Measurements from ENCODE around the gene GPD1L.
"Not testable (repeated sequence)": the region's sequence is repeated elsewhere in the genome, so short reads cannot be mapped to it uniquely, and the experiment has no call there.

GPD1L gene

DNA sequence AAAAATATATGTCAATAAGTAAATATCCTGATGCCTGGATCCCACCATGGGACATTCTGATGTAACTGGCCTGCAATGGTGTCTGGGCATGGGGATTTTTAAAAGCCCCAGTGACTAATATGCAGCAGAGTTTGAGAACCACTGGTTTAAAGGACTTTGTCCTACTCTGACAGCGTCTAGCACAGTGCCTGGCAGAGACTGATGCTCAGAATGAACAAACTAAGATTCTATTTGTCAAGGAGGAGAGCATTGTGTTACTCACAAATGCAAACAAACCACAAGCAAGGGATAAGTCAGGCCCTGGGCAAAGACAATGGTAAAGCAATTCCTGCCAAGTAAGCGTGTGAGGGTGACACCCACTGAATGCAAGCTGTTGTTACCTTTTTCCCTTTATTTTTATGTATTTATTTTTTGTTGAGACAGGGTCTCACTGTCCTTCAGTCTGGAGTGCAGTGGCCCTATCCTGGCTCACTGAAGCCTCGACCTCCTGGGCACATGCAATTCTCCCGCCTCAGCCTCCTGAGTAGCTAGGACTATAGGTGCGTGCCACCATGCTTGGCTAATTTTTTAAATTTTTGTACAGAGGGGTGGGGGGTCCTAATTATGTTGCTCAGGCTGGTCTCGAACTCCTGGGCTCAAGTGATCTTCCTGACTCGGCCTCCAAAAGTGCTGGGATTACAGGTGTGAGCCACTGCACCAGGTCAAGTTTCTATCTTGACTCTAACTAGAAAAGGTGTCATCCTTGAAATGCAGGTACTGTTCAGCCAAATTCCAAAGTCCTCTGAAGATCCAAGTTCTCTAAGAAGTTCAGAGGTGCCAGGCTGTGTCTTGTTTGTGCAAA, 909 bp upstream of the GPD1L start:
- DNase-seq (ENCODE audit: low read depth, low spot score), result no peak
- H3K4me3 ChIP-seq (ENCODE audit: low read length), result no peak overlapping the region

DNA sequence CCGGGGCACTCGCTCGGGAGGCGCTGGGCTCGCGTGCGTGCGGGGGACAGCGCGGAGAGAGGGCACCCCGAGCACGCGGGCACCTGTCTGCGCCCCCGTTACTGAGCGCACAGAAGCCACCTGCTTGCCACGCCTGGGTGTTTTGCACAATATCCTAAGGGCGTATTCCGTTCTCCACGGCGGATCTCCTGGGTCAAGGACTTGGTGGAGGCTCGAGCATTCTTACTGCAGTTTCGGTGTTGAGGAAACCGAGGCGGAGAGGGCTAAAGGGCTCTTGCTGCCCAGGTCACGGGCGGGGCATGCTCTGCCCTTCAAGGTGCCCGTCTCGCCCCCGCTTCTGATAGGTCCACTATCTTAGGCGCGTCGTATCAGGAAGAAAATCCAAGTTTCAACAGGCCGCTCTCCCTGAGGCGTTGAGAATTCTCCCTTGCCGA, 526 bp downstream of the GPD1L start:
- H3K9me3 ChIP-seq (ENCODE audit: control insufficient read depth, insufficient read depth, low read length), result peaks cover 1% of the 10 kb centered on the region; the same call in 1 of the 2 replicates
- H3K4me3 ChIP-seq (ENCODE audit: low read length), result peak overlapping the region; percentile 80
- DNase-seq (ENCODE audit: low read depth, low spot score), result no peak
- H3K36me3 ChIP-seq (ENCODE audit: control insufficient read depth, insufficient read depth, low read length), result no peaks in the 10 kb centered on the region
- no peak overlapping the region for H3K27ac ChIP-seq (ENCODE audit: low read length)
- peaks cover 6% of the 10 kb centered on the region for H3K27me3 ChIP-seq (ENCODE audit: control insufficient read depth, insufficient read depth, low read length)
- WGBS (ENCODE audit: insufficient coverage, insufficient read length), result no CpG with 5 or more reads among the region's 36 CpGs
- H3K4me1 ChIP-seq (ENCODE audit: control insufficient read depth, insufficient read depth, low read length), result peaks cover 2% of the 10 kb centered on the region; the same call in 1 of the 2 replicates

More for the DNA sequence above, 909 bp upstream of the GPD1L start:
- no CpG with 5 or more reads among the region's 7 CpGs for WGBS (ENCODE audit: insufficient coverage, insufficient read length)
- peaks cover 1% of the 10 kb centered on the region; the same call in 1 of the 2 replicates for H3K9me3 ChIP-seq (ENCODE audit: control insufficient read depth, insufficient read depth, low read length)
- H3K27me3 ChIP-seq (ENCODE audit: control insufficient read depth, insufficient read depth, low read length), result peaks cover 6% of the 10 kb centered on the region
- H3K4me1 ChIP-seq (ENCODE audit: control insufficient read depth, insufficient read depth, low read length), result peaks cover 2% of the 10 kb centered on the region; the same call in 1 of the 2 replicates
- no peak overlapping the region for H3K27ac ChIP-seq (ENCODE audit: low read length)
- H3K36me3 ChIP-seq (ENCODE audit: control insufficient read depth, insufficient read depth, low read length), result no peaks in the 10 kb centered on the region

DNA sequence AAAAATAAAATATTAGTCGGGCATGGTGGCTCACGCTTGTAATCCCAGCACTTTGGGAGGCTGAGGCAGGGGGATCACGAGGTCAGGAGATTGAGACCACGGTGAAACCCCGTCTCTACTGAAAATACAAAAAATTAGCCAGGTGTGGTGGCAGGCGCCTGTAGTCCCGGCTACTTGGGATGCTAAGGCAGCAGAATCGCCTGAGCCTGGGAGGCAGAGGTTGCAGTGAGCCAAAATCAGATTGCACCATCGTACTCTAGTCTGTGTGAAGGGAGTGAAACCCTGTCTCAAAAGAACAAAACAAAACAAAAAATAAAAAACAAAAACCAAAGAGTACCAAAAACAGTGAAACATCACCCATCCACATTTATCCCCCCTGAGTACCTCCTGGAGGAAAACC, 1.8 kb downstream of the GPD1L start:
- not testable (repeated sequence) for H3K4me3 ChIP-seq (ENCODE audit: low read length); H3K27ac ChIP-seq (ENCODE audit: low read length); H3K27me3 ChIP-seq (ENCODE audit: control insufficient read depth, insufficient read depth, low read length); H3K4me1 ChIP-seq (ENCODE audit: control insufficient read depth, insufficient read depth, low read length); H3K36me3 ChIP-seq (ENCODE audit: control insufficient read depth, insufficient read depth, low read length); DNase-seq (ENCODE audit: low read depth, low spot score); H3K9me3 ChIP-seq (ENCODE audit: control insufficient read depth, insufficient read depth, low read length)
- no CpG with 5 or more reads among the region's 9 CpGs for WGBS (ENCODE audit: insufficient coverage, insufficient read length)

DNA sequence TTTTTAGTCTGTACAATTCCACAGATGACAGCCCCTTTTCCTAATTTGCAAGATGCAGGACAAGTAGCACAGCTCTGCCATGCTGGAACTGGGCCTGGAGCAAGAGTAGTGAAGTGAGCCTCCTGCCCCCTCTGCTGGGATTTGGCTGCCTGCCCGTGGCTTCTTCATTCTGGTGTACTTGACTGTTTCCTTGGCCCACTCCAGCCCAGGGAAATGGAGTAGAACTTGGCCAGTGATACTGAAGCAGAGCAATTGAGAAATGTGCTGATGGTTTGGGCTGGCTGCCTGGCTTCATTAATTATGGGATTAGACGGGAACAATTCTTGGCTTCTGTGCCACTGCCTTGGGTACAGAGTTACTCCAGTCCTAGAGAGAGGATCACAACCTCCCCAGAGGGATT, 2.8 kb downstream of the GPD1L start:
- H3K4me3 ChIP-seq (ENCODE audit: low read length), result no peak overlapping the region
- no peak for DNase-seq (ENCODE audit: low read depth, low spot score)
- no peaks in the 10 kb centered on the region for H3K9me3 ChIP-seq (ENCODE audit: control insufficient read depth, insufficient read depth, low read length)
- H3K36me3 ChIP-seq (ENCODE audit: control insufficient read depth, insufficient read depth, low read length), result no peaks in the 10 kb centered on the region
- peaks cover 6% of the 10 kb centered on the region for H3K27me3 ChIP-seq (ENCODE audit: control insufficient read depth, insufficient read depth, low read length)
- H3K27ac ChIP-seq (ENCODE audit: low read length), result no peak overlapping the region
- WGBS (ENCODE audit: insufficient coverage, insufficient read length), result no CpG with 5 or more reads among the region's 2 CpGs
- H3K4me1 ChIP-seq (ENCODE audit: control insufficient read depth, insufficient read depth, low read length), result peaks cover 2% of the 10 kb centered on the region; the same call in 1 of the 2 replicates

DNA sequence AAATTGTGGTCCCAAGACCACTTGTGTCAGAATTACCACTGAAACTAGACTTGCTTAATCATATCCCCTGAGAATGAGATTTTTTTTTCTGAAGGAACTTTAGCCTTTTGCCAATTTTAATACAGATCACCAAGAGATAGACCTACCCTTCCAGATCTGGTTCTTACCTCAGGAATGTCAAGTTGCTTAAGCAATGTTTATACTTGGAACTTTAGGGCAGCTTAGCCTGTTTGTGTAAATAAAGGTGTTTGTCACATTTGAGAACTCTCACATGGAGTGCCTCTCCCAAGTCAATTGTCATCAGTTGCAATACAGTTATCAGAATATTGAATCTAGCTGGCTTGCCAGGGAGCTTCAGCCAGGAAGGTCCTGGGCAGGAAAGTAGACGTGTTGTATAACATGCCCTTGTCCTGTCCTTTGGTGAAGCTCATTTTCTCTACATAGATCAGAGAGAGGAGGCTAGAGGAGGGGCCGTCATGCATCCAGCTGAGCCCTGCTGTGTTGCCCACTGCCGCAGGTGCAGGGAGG, 3.9 kb downstream of the GPD1L start:
- Histone ChIP-seq H3K27me3 (ENCODE audit: control insufficient read depth, insufficient read depth, low read length) (peaks cover 6% of the 10 kb centered on the region), H3K4me1 (ENCODE audit: control insufficient read depth, insufficient read depth, low read length) (peaks cover 2% of the 10 kb centered on the region; the same call in 1 of the 2 replicates), H3K4me3 (ENCODE audit: low read length) (no peak overlapping the region), H3K9me3 (ENCODE audit: control insufficient read depth, insufficient read depth, low read length) (no peaks in the 10 kb centered on the region), H3K36me3 (ENCODE audit: control insufficient read depth, insufficient read depth, low read length) (no peaks in the 10 kb centered on the region), H3K27ac (ENCODE audit: low read length) (no peak overlapping the region)
- no peak for DNase-seq (ENCODE audit: low read depth, low spot score)
- no CpG with 5 or more reads among the region's 3 CpGs for WGBS (ENCODE audit: insufficient coverage, insufficient read length)

DNA sequence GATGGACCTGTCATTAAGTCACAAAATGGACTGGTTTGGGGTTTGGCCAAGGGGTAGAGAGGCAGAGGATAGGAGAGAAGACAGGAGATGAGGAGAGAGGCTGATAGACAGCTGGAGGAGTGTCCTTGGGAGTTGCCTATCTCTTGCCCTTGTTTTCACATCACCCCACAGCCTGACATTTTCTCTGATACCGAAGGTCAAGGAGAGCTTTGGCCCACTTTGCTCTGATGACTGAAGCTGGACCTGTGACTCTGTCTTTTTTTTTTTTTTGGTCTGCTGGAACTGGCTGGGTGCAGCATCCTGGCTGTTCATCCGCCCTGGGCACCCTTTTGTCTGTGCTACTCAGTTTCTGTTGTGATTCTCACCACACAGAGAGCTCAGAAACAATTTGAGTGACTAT, 5.1 kb downstream of the GPD1L start:
- Histone ChIP-seq H3K27ac (ENCODE audit: low read length) (no peak overlapping the region), H3K36me3 (ENCODE audit: control insufficient read depth, insufficient read depth, low read length) (no peaks in the 10 kb centered on the region), H3K27me3 (ENCODE audit: control insufficient read depth, insufficient read depth, low read length) (peaks cover 6% of the 10 kb centered on the region), H3K9me3 (ENCODE audit: control insufficient read depth, insufficient read depth, low read length) (no peaks in the 10 kb centered on the region), H3K4me1 (ENCODE audit: control insufficient read depth, insufficient read depth, low read length) (peaks cover 2% of the 10 kb centered on the region; the same call in 1 of the 2 replicates), H3K4me3 (ENCODE audit: low read length) (no peak overlapping the region)
- no peak for DNase-seq (ENCODE audit: low read depth, low spot score)
- no CpG with 5 or more reads among the region's 2 CpGs for WGBS (ENCODE audit: insufficient coverage, insufficient read length)

DNA sequence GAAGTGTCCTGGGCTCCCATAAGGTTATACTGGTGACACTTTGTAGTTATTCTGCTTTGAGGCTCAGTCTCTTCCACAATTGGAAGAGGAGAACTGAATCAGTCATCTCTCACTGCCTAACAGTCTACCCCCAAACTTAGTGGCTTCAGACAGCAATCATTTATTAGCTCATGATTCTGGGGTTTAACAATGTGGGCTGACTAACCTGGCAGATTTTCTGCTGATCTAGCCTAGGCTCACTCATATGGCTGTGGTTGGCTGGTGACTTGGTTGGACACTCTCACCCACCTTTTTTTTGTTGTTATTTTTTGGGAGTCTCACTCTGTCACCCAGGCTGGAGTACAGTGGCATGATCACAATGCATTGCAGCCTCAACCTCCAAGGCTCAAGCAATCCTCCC, 7.1 kb downstream of the GPD1L start:
- Histone ChIP-seq H3K27me3 (ENCODE audit: control insufficient read depth, insufficient read depth, low read length) (no peaks in the 10 kb centered on the region), H3K4me1 (ENCODE audit: control insufficient read depth, insufficient read depth, low read length) (no peaks in the 10 kb centered on the region), H3K36me3 (ENCODE audit: control insufficient read depth, insufficient read depth, low read length) (no peaks in the 10 kb centered on the region), H3K4me3 (ENCODE audit: low read length) (no peak overlapping the region), H3K9me3 (ENCODE audit: control insufficient read depth, insufficient read depth, low read length) (no peaks in the 10 kb centered on the region), H3K27ac (ENCODE audit: low read length) (no peak overlapping the region)
- DNase-seq (ENCODE audit: low read depth, low spot score), result no peak

DNA sequence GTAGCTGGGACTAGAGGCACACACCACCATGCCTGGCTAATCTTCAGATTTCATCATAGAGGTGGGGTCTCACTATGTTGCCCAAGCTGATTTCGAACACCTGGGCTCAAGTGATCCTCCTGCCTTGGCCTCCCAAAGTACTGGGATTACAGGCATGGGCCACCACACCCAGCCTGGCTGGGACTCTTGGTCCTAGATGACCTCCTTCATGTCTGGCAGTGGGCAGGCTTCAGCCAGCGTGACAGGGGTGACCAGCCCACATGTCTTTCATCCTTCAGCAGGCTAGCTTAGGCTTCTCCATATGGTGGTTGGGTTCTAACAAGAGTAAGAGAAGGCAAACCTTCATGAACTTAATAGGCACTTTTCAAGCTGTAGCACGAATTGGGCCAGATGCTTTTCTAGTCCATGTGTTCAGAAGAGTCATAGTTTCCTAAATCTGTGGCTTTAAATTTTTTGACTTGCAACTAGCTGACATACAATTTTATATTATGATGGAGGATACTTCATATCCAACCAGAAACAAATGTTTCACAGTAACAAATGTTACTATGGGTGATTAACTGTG, 7.6 kb downstream of the GPD1L start:
- Histone ChIP-seq H3K36me3 (ENCODE audit: control insufficient read depth, insufficient read depth, low read length) (no peaks in the 10 kb centered on the region), H3K4me1 (ENCODE audit: control insufficient read depth, insufficient read depth, low read length) (no peaks in the 10 kb centered on the region), H3K9me3 (ENCODE audit: control insufficient read depth, insufficient read depth, low read length) (no peaks in the 10 kb centered on the region), H3K4me3 (ENCODE audit: low read length) (no peak overlapping the region), H3K27ac (ENCODE audit: low read length) (no peak overlapping the region), H3K27me3 (ENCODE audit: control insufficient read depth, insufficient read depth, low read length) (no peaks in the 10 kb centered on the region)
- no peak for DNase-seq (ENCODE audit: low read depth, low spot score)
- WGBS (ENCODE audit: insufficient coverage, insufficient read length), result no CpG with 5 or more reads among the region's 3 CpGs

DNA sequence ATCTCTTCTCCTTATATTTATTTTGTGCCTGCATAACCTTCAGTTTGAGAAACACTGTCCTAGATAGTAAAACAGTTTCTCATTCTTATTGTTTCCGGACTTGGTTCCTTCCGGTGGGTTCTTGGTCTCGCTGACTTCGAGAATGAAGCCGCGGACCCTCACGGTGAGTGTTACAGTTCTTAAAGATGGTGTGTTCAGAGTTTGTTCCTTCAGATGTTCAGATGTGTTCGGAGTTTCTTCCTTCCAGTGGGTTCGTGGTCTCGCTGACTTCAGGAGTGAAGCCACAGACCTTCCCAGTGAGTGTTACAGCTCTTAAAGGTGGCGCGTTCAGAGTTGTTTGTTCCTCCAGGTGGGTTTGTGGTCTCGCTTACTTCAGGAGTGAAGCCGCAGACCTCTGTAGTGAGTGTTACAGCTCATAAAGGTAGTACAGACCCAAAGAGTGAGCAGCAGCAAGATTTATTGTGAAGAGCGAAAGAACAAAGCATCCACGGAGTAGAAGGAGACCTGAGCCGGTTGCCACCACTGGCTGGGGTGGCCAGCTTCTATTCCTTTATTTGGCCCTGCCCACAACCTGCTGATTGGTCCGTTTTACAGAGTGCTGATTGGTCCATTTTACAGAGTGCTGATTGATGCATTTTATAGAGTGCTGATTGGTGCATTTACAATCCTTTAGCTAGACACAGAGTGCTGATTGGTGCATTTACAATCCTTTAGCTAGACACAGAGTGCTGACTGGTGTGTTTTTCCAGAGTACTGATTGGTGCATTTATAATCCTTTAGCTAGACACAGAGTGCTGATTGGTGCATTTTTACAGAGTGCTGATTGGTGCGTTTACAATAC, 8.3 kb downstream of the GPD1L start:
- WGBS (ENCODE audit: insufficient coverage, insufficient read length), result no CpG with 5 or more reads among the region's 19 CpGs
- H3K36me3 ChIP-seq (ENCODE audit: control insufficient read depth, insufficient read depth, low read length); H3K27ac ChIP-seq (ENCODE audit: low read length); H3K9me3 ChIP-seq (ENCODE audit: control insufficient read depth, insufficient read depth, low read length); H3K4me1 ChIP-seq (ENCODE audit: control insufficient read depth, insufficient read depth, low read length); H3K27me3 ChIP-seq (ENCODE audit: control insufficient read depth, insufficient read depth, low read length); H3K4me3 ChIP-seq (ENCODE audit: low read length); DNase-seq (ENCODE audit: low read depth, low spot score): not testable (repeated sequence)

DNA sequence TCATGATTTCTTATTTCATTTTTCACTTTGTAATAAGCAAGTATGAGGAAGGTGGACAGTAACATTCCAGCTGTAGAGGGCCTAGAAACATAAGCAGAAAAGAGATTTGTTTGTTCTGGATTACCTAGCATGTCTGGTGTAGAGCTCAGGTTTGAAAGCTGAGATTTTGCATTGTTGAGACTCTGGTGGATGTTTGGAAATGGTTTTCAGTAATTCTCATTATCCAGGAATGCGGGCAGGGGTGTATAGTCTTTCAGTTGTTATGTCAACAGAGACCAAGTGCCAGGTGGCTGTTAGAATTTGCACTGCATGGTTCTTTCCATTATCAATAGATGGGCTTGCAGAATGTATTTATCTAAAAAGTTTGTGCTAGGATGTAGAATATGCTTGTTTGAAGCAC, 10.9 kb downstream of the GPD1L start:
- H3K36me3 ChIP-seq (ENCODE audit: control insufficient read depth, insufficient read depth, low read length), result no peaks in the 10 kb centered on the region
- DNase-seq (ENCODE audit: low read depth, low spot score), result no peak
- no peak overlapping the region for H3K27ac ChIP-seq (ENCODE audit: low read length)
- H3K27me3 ChIP-seq (ENCODE audit: control insufficient read depth, insufficient read depth, low read length), result no peaks in the 10 kb centered on the region
- WGBS (ENCODE audit: insufficient coverage, insufficient read length), result no CpG with 5 or more reads among the region's 1 CpG
- H3K4me1 ChIP-seq (ENCODE audit: control insufficient read depth, insufficient read depth, low read length), result no peaks in the 10 kb centered on the region; the same call in 1 of the 2 replicates
- no peaks in the 10 kb centered on the region for H3K9me3 ChIP-seq (ENCODE audit: control insufficient read depth, insufficient read depth, low read length)
- H3K4me3 ChIP-seq (ENCODE audit: low read length), result no peak overlapping the region
